ENCODE measurements around the gene CLASP2.
"Not testable (repeated sequence)": the region's sequence is repeated elsewhere in the genome, so short reads cannot be mapped to it uniquely, and the experiment has no call there.

The CLASP2 gene

DNA sequence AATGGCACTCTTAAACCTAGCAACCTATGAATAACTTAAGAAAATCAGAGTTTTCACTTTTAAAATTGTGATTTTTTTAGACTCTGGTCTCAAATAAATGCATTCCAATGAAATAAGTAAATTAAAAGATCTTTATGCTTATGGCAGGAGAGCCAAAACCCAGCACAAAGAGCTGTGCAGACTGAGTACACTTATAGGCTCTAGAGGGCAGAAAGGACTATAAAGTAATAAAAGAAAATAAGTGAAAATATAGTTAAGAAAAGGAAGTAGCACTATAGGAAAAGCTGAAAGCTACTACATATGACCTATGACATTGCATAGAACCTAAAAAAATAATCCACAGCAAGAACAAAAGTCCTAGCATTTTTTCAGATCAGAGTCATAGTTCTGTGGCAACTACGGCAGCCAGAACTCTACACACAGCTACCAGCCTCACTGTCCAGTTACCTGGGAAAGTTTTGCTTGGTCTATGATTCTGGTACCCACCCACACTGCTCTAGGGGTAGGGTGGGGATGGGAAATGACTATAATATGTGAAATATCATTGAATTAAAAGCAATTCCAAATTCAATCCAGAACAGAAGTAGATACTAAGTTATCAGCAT is 30.5 kb downstream of the CLASP2 start:
- no peak for DNase-seq (ENCODE audit: low read depth in 2 of 2)

DNA sequence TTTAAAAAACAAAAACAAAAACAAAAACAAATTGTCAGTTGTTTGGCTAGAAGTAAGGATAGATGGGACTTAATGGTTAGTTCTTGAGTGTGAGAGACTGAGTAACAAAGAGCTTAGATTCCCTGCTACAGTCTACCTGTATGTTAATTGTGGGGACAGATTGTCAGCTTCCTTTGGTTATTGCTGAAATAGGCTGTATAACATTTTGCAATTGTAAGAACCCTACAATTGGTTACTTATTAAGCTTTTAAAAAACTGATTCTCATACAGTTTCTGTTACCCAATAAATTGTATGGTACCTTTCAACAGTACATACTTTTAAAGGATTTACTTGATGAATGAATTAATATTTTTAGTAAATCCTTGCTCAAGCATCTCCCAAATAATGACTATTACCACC is 35.3 kb downstream of the CLASP2 start:
- no peak for DNase-seq (ENCODE audit: low read depth in 2 of 2)

DNA sequence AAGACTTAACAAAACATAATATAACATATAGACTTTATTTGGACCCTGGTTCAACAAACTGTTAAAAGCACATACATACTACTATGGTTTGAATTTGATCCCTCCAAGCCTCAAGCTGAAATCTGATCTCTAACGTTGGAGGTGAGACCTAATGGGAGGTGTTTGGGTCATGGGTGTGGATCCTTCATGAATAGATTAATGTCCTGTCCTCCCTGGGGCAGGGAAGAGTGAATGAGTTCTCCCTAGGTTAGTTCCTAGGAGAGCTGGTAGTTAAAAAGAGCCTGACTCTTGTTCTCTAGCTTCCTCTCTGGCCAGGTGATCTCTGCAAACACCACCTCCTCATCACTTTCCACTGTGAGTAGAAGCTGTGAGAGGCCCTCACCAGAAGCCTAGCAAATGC is 36.4 kb downstream of the CLASP2 start:
- no peak for DNase-seq (ENCODE audit: low read depth in 2 of 2)

DNA sequence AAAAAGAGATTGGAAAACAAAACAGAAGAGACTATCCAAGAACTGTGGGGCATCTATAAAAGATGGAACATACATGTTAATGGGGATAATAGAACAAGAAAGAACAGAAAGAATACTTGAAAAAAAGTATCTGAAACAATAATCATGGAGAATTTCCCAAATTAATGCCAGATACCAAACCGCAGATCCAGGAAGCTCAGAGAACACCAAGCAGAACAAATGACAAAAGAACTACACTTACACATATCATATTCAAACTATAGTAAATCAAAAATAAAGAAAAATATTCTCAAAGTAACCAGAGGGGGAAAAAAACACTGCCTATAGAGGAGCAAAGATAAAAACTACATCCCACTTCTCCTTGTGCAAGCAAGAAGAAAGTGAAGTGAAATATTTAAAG is 40.0 kb downstream of the CLASP2 start:
- DNase-seq (ENCODE audit: low read depth in 2 of 2), result no peak

DNA sequence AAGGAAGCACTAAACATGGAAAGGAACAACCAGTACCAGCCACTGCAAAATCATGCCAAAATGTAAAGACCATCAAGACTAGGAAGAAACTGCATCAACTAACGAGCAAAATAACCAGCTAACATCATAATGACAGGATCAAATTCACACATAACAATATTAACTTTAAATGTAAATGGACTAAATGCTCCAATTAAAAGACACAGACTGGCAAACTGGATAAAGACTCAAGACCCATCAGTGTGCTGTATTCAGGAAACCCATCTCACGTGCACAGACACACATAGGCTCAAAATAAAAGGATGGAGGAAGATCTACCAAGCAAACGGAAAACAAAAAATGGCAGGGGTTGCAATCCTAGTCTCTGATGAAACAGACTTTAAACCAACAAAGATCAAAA is 44.6 kb downstream of the CLASP2 start:
- not testable (repeated sequence) for DNase-seq (ENCODE audit: low read depth in 2 of 2)

DNA sequence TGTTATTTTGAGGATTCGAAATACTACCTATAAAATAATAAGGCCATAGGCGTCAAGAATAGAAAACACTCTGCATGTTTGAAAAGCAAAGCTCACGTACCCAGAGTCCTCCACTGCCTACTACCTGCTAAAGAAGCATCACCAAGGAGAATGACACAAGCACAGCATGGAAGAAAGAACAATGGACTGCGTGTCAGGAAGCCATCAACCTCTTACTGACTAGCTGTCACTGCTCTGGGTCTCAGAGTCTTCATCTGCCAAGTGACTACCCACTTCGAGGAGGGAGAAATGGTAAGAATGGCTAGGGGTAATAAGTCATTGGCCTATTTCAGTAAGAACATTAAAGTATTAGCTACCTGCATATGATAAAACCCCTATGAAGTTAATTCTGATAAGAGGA is 49.4 kb downstream of the CLASP2 start:
- DNase-seq (ENCODE audit: low read depth in 2 of 2), result no peak

DNA sequence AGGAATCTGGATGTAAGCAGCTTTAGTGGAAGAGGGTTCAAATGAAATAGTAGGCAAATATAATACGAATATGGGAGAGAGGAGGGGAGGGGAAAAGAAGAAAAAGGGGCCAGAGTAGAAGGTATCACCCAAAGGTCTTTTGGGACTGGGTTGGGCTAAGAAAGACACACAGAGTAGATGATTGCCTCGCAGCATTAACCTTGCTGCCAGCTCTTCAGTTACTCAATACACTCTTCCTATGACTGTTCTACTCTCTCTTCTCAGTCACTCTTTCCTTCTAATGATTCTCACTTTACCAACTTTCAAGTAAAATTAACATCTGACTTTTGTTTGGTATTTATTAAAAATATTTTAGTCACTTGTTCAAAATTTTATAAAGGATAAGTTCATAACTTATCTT is 52.8 kb downstream of the CLASP2 start:
- no peak for DNase-seq (ENCODE audit: low read depth in 2 of 2)

DNA sequence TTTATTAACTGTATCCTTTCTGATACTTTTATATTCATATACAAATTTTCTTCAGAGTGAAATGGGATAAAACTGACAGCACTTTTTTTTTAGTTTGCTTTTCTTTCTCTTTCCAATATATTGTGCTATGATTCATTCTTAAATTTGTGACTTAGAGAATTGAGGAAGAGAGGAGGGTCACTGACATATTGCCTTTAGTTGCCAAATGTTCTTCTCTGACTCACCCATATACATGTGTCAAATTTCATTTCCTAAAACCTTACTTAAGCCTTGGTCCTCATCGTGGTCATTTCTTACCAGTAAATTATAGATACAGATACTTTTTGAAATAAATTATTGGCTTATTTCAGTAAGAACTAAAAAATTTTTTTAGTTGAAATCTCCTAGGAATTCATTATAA is 53.9 kb downstream of the CLASP2 start:
- no peak for DNase-seq (ENCODE audit: low read depth in 2 of 2)

DNA sequence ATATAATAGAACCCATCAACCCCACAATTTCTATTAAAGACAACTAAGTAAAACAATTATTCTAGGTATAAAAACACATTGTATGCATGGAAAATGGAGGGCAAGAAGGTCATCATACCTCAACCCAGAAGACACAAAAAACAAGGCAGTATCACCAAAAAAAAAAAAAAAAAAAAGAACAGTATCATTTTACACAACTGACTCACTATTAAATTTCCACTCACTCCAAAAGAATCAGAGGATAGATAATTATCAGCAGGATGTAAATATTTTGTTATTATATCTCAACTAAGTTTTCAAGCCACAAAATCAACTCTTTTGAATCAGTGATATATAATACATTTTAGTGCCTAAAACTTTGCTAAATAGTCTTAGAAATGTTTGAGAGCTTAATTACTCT is 55.0 kb downstream of the CLASP2 start:
- DNase-seq (ENCODE audit: low read depth in 2 of 2), result no peak

DNA sequence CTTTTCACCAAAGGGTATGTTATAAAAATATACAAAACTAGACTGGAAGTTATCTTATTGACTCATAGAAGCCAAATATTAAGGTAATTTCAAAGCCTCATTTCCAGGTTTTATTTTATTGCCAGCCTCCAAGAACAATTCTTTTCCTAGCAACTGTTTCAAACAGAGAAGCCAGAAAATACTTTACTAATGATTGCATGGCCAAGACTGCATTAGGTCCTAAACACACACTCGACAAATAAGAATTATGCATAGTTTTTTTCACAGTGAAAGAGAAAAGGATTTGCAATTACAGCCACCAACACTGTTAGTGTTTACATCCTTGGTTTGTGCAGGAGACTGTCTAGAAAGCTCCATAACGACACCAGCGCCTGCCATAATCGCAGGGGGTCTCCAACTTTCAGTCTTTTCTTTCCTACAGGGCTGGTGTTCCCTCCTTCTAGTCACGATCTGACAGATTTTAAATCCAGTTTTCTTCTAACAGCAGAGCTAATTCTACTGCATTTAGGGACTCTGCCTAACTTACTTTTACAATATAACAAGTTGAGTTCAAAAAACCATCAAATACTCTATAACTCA is 58.1 kb downstream of the CLASP2 start:
- DNase-seq (ENCODE audit: low read depth in 2 of 2), result no peak

DNA sequence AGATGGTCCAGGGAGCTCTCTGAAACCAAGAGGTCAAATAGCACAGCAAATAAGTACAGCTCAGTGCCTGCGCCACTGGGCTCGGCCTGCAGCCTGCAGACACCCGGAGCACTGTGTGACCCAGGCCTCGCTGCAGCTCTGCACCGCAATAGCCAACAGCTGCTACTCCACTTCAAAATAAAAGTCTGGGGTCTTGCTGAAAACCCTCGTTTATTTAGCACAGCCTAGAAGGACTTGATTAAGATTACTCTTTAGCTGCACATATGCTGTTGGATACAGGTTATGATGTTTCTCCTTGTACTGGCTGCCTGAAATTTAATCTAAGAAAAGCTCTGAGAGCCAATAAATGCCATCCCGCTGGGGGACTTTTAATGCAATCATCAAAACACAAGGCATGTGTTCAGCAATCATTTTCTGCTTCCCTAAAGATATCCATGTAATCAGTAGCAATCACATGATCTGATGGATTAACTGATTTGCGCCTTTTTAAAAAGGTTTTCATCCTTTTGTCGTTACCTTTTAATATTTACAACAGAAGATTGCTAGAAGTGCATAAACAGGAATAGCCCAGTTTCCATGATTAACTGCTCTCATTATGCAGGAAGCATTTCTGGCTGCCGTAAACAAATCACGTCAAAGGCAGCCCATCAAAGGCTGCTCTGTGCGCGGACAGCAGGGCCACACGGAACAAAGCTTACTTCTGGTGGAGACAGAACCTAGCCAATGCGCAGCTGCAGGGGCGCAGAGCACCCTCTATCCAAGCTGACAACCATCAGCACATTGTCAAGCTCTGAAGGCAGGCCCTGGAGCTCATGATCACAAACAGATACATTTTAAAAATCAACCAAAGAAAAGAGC is 58.8 kb downstream of the CLASP2 start:
- no peak for DNase-seq (ENCODE audit: low read depth in 2 of 2)

DNA sequence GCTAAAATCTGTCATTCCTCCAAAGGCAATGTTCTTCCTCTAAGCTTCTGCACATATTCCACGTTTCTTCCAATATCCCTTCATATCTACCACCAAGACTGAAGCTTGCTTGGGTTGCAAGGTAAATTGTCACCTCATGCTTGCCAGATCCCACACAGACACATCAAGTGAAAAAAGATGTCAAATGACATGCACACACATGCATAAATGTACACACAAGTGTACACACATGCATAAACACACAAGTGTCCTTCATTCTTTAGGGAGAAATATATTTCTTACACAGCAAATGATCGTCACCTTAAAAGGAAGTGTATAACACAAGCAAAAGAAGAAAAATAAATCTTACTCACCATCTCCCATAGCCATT is 59.4 kb downstream of the CLASP2 start:
- DNase-seq (ENCODE audit: low read depth in 2 of 2), result no peak

DNA sequence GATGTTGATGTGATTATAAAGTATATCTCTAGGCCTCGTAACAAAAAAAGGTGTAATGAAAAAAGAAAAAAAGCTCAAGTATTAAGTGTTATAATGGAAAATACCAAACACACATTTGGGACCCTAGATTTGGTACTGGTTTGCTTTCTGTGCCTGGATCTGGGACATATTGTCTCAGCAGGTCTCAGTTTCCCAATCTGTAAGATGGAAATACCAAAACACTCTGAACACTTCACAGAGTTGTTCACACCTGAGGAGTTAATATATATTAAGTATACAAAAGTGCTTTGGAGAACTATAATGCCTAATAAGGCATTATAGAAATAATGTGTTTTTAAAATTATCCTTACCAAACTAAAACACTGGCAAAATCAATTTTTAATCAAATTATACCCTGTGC is 60.0 kb downstream of the CLASP2 start:
- DNase-seq (ENCODE audit: low read depth in 2 of 2), result no peak

DNA sequence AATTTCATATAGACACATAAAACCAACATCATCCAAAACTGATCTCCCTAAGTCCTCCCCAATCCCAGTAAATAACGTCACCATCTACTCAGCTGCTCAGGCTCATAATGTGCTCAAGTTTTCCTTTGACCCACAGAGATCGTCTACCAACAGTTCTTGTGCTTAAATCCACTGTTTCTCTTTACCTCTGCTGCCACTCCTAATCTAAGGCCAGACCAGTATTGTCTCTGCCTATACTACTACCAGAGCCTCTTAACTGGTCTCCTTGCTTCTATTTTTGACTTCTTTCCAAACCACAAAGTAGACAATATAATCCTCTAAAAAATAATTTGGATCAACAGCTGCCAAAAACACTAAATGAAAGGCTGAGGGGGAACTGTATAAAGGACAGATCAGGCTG is 65.3 kb downstream of the CLASP2 start:
- DNase-seq (ENCODE audit: low read depth in 2 of 2), result no peak

DNA sequence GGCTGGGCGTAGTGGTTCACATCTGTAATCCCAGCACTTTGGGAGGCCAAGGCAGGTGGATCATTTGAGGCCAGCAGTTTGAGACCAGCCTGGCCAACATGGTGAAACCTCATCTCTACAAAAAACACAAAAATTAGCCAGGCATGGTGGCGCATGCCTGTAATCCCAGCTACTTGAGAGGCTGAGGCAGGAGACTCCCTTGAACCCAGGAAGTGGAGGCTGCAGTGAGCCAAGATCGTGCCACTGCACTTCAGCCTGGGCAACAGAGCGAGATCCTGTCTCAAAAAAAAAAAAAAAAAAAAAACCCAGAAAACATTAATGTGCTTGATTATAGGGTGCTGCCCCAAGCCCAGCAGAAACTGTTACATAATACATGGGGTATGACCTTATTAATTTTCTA is 67.0 kb downstream of the CLASP2 start:
- not testable (repeated sequence) for DNase-seq (ENCODE audit: low read depth in 2 of 2)

DNA sequence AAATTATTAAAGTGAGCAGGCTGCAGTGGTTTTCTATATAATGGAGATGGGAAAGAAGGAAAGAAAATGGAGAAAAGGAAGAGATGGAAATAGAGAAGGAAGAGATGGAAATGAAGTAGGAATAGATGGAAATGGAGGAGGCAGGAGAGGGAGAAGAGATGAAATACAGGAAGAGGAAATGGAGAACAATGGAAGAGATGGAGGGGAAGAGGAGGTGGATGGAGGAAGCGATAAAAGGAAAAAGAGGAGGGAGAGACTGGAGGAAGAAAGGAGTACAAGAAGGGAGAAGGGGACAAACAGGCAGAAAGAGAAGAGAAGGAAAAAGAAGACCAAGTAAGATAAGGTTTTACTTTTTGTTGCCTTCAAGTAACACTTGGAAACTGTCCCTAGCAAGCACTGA is 67.6 kb downstream of the CLASP2 start:
- DNase-seq (ENCODE audit: low read depth in 2 of 2), result no peak

DNA sequence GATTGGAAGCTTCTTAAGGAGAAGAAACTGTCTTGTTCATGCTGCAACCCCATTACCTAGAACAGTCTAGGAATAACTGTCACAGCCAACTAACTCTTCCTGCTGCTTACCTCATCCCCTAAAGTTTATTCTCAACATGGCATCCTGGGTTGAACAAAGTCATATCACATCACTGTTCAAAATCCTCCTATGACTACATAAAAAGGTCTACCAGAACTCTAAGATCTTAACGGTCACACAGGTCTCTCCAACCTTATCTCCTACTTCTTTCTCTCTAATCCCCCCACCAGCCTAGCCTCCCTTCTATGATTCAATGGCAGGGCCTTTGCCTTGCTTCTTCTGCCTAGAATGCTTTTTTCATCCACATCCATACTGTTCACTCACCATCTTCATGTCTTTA is 69.3 kb downstream of the CLASP2 start:
- no peak for DNase-seq (ENCODE audit: low read depth in 2 of 2)

DNA sequence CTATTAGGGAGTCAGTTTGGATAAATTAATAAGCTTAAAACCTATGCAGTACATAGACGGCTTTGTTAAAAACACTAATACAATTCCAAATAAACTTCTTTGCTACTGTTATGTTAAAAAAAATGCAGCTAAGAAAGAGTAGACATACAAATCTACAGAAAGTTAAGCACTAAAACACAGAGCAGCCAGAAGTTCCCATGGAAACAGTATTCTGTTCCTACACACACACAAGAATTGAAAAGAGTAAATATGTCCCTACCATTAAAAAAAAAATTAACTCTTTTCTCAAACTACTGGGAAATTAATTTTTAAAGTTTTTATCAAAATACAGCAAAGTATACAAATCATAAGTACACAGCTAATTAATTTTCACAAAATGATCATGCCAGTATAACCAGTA is 71.6 kb downstream of the CLASP2 start:
- DNase-seq (ENCODE audit: low read depth in 2 of 2), result no peak

DNA sequence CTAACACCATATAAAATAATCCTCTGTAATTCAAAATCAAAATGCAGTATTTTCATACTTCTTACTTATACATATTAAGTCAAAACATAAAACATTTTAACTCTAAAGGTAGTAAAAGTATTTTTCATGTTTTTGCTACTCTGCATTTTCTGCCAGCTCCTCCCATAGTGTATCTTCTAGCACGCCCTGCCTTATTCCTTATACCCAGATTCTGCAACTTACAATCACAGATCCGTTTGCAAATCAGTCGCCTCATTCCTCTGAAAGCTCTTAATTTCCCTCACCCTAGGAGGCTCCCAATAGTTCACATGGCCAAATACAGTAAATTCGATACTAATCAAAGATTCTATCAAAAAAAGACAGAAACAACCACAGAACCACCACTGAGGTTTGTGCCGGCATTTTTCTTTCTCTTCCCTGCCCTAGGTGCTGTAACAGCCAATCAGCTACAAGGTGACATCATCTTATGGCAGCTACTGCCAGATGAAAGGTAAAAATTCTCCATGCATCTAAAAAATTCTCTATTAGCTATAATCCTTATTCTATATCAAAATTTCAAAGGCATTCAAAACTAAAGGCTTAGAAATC is 72.9 kb downstream of the CLASP2 start:
- no peak for DNase-seq (ENCODE audit: low read depth in 2 of 2)

DNA sequence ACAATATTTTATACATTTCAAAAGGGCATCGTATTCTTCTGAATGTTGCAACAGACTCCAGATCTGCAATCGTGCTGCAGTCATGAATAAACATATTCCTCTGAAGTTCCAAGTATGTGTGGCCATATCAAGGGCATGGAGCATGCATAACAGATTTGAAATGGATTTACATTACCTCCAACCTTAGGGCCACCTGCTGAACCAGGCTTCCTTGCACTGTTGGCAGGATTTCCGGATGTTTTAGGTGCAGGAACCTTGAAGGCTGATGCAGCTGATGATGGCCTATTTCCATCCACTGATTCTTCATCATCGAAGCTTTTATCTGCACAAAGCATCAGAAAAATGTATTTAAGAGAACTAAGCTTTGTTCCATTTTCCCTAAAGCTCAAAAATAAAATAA is 73.5 kb downstream of the CLASP2 start:
- DNase-seq (ENCODE audit: low read depth in 2 of 2), result no peak

DNA sequence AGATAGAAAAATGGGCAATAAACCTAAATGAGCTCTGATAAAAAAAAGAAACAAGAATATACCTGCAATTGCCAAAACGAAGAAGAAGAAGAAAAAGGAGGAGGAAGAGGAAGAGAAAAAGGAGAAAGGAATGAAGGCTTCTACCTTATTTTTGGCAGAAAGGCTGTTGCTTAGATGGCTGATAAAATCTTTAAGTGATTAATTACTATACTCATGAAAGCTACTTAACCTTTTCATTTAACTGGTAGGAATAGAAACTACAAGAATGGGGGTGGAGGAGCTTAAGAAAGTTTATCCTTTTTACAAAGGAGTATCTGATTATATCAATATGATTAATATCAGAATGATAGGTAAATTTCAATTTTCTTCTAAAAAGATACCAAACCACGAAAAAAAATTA is 75.2 kb downstream of the CLASP2 start:
- no peak for DNase-seq (ENCODE audit: low read depth in 2 of 2)

DNA sequence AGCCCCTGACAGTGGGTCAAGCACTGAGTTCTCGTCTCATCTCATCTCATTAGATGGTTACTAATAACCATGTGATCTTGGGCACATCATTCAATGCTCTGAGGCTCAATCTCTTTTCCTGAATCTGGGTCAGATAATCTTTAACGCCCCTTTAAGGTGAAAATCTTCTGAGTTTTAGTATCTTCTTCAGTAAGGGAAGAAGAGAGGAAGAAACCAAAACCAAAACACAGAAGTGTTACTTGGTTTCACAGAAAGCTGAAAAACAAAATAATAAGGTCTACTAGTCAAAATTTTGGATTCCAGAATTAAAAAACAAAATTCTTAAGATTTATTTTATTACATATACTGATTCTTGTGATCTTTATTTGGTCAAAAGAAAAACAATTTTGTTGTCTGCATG is 78.2 kb downstream of the CLASP2 start:
- no peak for DNase-seq (ENCODE audit: low read depth in 2 of 2)

DNA sequence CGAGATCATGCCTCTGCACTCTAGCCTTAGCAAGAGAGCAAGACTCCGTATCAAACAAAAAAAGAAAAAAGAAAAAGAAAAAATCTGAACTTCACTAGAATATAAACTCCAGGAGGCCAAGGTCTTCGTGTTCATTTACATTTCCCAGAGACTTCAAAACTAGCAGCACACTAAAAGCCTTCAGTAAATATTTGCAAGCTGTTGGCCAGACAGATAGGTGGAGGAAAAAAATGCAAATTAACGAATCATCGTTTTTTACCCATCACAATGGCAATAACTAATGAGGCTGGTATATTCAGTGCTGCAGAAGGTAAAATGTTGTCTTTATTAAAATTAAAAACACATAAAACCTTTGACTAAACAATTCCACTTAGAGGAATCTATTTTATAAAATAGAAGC is 80.6 kb downstream of the CLASP2 start:
- no peak for DNase-seq (ENCODE audit: low read depth in 2 of 2)

Data from stimulated activated CD4-positive, alpha-beta T cell treated with anti-CD3 and anti-CD28 coated beads, Interleukin-15, amount 100 ng/mL, for 48 hours (primary cell).